ENCODE measurements around the gene HYKK.
"Not testable (repeated sequence)": the region's sequence is repeated elsewhere in the genome, so short reads cannot be mapped to it uniquely, and the experiment has no call there.

HYKK gene

GRCh38 chr15:78540871-78541743, 33.7 kb downstream of the HYKK start:
- no peak for DNase-seq

DNA sequence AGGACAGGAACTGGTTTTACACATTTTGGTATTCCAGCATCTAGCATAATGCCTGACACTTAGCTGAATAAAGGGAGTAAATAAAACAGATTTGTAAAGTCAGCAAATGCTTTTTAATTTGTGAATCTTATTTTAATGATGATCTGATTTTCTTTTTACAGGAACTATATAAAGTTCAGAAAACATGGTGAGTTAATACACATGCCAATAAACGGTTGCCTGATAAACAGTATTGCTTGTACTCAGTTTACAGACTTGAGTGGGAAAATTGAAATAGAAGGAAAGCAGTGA, 34.3 kb downstream of the HYKK start:
- DNase-seq = no peak

GRCh38 chr15:78542647-78543046, 35.3 kb downstream of the HYKK start:
- no peak for DNase-seq

DNA sequence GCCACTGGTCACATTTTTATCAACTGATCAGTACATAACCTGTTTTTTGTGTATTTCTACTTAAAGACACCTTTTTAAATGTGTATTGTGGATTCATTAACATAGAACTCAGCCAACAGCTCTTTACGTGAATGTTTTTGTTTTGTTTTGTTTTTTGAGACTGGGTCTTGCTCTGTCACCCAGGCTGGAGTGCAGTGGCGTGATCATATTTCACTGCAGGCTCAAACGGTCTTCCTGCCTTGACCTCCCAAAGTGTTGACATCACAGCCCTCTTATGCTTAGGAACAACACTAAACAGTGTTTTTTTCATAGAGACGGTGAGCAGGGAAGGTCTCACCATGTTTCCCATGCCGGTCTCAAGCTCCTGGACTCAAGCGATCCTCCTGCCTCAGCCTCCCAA, 42.8 kb downstream of the HYKK start:
- no peak for DNase-seq

DNA sequence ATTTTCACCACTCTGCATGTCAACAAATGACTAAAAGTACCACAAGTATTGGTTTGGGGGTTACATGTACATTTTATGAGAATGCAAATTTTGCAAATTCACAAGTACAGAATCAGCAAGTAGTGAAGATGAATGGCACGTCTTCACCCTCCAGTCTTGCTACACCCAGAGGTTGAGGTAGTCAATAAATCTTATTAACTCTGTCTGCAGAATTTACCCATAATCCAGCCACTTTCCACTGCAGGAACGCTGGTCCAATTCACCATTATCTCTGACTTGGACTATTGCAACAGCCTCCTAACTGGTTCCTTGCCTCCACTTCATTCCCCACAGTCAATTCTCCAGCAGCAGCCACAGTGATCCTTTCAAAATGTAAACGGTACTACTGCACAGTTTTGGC, 43.4 kb downstream of the HYKK start:
- DNase-seq = no peak

DNA sequence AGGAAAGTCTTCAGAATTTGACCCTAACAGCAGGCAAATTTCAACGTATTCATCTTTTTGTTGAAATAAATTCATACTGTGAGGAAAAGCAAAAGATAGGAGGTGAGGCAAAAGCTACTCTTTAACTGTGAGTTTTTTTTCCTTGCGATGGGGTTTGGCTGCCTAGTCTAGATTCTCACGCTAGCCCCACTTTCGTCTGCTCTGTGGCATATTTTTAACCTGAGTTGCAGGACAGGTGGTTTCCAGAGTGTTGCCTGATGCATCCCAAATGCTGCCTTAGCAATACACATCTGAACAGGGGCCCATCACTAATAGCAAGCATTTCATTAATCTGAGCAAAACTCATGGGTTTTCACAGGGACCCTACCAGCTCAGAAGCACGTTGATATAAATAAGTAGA, 44.5 kb downstream of the HYKK start:
- no peak for DNase-seq

GRCh38 chr15:78552597-78552996, 45.2 kb downstream of the HYKK start:
- no peak for DNase-seq

DNA sequence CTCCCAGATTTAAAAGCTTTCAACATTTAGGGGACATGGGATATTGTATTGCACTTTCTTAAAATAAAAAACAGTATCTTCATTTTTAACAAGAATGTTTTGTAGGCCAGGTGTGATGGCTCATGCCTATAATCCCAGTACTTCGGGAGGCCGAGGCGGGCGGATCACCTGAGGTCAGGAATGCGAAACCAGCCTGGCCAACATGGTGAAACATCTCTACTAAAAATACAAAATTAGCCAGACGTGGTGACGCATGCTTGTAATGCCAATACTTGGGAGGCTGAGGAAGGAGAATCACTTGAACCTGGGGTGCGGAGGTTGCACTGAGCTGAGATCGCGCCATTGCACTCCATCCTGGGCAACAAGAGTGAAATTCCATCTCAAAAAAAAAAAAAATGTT, 52.8 kb downstream of the HYKK start:
- not testable (repeated sequence) for DNase-seq

GRCh38 chr15:78561490-78561889, 54.1 kb downstream of the HYKK start:
- DNase-seq = no peak

DNA sequence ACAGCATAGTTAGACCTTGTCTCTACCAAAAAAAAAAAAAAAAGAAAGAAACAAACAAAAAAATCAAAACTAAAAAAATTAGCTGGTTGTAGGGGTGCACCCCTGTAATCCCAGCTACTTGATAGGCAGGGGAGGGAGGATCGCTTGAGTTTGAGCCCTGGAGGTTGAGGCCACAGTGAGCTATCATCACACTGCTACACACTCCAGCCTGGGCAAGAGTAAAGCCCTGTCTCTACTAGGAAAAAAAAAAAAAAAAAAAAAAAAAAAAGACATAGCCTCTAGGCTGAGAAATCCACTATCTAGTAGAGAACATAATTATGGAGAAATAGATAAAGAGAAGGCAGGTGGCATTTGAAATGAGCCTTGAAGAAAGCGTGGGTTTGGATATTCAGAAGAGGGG, 55.7 kb downstream of the HYKK start:
- no peak for DNase-seq

- DNase-seq = no peak
Observed at GRCh38 chr15:78564743-78565096, 57.3 kb downstream of the HYKK start.

GRCh38 chr15:78565097-78565950, 57.9 kb downstream of the HYKK start, which contains the start of gene CHRNA5:
Gene CHRNA5, plus strand, starts transcription at chr15:78565520. Its CDS starts 200 bp downstream, at chr15:78565720.
- peak; percentile 90 for DNase-seq

- DNase-seq = no peak
Observed at GRCh38 chr15:78565951-78566774, 58.8 kb downstream of the HYKK start.

GRCh38 chr15:78567531-78567930, 60.2 kb downstream of the HYKK start:
- no peak for DNase-seq

GRCh38 chr15:78570710-78571109, 63.3 kb downstream of the HYKK start:
- DNase-seq = no peak

DNA sequence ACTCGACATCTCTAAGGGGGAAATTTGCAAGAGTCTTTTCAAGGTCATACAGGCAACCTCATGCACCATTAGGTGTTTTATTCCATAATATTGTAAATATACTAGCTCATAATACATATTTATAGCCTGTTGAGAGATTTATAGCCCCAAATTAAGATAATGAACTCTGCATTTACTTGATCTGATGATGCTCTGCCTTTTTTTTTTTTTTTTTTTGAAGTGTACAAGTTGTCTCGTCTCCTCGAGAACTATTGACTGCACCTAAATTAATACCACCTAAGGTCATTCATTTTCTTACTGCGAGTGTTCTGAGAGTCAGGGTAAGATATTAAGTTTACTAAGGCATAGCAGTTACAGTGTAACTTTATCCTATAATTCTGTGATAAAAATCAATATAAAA, 64.0 kb downstream of the HYKK start:
- DNase-seq = no peak

- no peak for DNase-seq
Observed at GRCh38 chr15:78573416-78573815, 66.0 kb downstream of the HYKK start.

DNA sequence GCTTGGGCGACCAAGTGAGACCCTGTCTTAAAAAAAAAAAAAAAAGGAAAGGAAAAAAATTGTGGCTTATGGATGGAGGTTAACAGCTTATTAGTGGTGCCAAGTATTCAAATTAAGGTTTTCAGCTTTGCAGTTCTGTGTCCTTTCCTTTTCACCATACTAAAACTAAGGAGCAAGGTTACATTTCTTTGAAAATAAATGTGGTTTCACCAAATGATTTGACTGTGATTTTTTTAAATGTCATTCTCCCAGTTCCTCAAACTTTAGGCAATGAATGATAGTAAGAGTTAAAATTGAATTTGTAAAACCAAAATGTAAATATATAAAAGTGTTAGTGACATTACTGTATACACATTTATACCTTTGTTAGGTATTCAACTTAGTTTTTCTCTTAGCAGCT, 67.6 kb downstream of the HYKK start:
- no peak for DNase-seq
